Measurements from ENCODE around the gene PRR29. TPM values are rescaled to one million over a fixed set of nuclear protein-coding genes. Genes with fewer than 3 reads are reported as not detected.

Gene PRR29
- total RNA-seq, 1 experiment from 2014 or later: 0.85 TPM

DNA sequence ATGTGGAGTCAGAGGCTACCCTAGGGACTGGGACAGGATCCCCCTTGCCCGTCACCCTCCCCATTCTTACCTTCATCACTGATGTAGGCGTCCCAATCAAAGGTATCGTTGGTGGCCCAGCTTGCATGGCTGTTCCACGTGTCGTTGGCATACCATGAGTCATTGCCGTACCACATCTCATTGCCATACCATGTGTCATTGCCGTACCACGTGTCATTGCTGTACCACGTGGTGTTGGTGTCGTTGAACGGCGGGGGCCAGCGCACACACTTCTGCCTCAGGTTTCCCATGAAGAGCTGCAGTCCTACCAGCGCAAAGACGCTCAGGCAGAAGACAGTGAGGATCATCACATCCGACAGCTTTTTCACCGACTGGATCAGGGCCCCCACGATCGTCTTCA, 30.2 kb upstream of the PRR29 start (continued):
- TF ChIP-seq, protein P1, sequence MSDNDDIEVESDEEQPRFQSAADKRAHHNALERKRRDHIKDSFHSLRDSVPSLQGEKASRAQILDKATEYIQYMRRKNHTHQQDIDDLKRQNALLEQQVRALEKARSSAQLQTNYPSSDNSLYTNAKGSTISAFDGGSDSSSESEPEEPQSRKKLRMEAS (CRISPR knock-in tag; IDR thresholded peaks at IDR 0.05): no peak
- TF ChIP-seq, protein P2, sequence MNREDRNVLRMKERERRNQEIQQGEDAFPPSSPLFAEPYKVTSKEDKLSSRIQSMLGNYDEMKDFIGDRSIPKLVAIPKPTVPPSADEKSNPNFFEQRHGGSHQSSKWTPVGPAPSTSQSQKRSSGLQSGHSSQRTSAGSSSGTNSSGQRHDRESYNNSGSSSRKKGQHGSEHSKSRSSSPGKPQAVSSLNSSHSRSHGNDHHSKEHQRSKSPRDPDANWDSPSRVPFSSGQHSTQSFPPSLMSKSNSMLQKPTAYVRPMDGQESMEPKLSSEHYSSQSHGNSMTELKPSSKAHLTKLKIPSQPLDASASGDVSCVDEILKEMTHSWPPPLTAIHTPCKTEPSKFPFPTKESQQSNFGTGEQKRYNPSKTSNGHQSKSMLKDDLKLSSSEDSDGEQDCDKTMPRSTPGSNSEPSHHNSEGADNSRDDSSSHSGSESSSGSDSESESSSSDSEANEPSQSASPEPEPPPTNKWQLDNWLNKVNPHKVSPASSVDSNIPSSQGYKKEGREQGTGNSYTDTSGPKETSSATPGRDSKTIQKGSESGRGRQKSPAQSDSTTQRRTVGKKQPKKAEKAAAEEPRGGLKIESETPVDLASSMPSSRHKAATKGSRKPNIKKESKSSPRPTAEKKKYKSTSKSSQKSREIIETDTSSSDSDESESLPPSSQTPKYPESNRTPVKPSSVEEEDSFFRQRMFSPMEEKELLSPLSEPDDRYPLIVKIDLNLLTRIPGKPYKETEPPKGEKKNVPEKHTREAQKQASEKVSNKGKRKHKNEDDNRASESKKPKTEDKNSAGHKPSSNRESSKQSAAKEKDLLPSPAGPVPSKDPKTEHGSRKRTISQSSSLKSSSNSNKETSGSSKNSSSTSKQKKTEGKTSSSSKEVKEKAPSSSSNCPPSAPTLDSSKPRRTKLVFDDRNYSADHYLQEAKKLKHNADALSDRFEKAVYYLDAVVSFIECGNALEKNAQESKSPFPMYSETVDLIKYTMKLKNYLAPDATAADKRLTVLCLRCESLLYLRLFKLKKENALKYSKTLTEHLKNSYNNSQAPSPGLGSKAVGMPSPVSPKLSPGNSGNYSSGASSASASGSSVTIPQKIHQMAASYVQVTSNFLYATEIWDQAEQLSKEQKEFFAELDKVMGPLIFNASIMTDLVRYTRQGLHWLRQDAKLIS (CRISPR knock-in tag; IDR thresholded peaks at IDR 0.05; ENCODE audit: borderline replicate concordance): no peak
- TF ChIP-seq NR1H2 (CRISPR knock-in tag; IDR thresholded peaks at IDR 0.05): no peak
- no peak for TF ChIP-seq GTF2I (CRISPR knock-in tag; conservative IDR thresholded peaks at IDR 0.05)
- TF ChIP-seq ZNF121 (CRISPR knock-in tag; IDR thresholded peaks at IDR 0.05): no peak

DNA sequence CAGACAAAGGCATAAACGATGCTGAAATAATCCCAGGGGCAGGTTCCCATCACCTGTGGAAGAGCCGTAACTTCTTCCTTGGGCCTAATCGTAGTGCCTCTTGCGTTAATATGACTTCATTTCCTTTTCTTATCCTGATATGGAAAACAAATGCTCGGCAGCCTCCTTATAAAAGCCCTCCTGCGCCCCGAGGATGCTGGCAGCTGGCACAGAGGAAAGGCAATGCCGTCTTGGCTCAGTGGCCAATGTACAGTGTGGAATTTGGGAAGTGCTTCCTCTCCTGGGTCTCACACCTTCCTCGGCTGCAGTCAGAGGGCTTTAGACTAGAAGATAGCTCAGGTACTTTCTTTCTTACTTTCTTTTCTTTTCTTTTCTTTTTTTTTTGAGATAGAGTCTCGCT, 28.9 kb upstream of the PRR29 start:
- Mint-ChIP-seq H3K4me3 (no peak overlapping the region), H3K27me3 (ENCODE audit: low read depth) (no peaks in the 10 kb centered on the region; the same call in 1 of the 2 replicates), H3K36me3 (no peaks in the 10 kb centered on the region), H3K9me3 (no peaks in the 10 kb centered on the region), H3K27ac (no peak overlapping the region), H3K4me1 (0 out of 2 replicates have a peak, but pooled peaks cover 1% of the 10 kb centered on the region)
- no peak for ATAC-seq
- DNase-seq (ENCODE audit: low spot score): no peak
- ChIA-PET POLR2A (no interaction called here), CTCF (interaction anchor here (1.5 to 2.9 kb wide), 5 partner anchors 19 to 58 kb away, joined by 3 to 11 read pairs (median 8); partner anchors contain the start of gene GH1)
- TF ChIP-seq, protein P3, sequence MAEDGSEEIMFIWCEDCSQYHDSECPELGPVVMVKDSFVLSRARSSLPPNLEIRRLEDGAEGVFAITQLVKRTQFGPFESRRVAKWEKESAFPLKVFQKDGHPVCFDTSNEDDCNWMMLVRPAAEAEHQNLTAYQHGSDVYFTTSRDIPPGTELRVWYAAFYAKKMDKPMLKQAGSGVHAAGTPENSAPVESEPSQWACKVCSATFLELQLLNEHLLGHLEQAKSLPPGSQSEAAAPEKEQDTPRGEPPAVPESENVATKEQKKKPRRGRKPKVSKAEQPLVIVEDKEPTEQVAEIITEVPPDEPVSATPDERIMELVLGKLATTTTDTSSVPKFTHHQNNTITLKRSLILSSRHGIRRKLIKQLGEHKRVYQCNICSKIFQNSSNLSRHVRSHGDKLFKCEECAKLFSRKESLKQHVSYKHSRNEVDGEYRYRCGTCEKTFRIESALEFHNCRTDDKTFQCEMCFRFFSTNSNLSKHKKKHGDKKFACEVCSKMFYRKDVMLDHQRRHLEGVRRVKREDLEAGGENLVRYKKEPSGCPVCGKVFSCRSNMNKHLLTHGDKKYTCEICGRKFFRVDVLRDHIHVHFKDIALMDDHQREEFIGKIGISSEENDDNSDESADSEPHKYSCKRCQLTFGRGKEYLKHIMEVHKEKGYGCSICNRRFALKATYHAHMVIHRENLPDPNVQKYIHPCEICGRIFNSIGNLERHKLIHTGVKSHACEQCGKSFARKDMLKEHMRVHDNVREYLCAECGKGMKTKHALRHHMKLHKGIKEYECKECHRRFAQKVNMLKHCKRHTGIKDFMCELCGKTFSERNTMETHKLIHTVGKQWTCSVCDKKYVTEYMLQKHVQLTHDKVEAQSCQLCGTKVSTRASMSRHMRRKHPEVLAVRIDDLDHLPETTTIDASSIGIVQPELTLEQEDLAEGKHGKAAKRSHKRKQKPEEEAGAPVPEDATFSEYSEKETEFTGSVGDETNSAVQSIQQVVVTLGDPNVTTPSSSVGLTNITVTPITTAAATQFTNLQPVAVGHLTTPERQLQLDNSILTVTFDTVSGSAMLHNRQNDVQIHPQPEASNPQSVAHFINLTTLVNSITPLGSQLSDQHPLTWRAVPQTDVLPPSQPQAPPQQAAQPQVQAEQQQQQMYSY (CRISPR knock-in tag; IDR thresholded peaks at IDR 0.05): no peak
- no peak for TF ChIP-seq EMX1 (CRISPR knock-in tag; IDR thresholded peaks at IDR 0.05)
- TF ChIP-seq, protein P4, sequence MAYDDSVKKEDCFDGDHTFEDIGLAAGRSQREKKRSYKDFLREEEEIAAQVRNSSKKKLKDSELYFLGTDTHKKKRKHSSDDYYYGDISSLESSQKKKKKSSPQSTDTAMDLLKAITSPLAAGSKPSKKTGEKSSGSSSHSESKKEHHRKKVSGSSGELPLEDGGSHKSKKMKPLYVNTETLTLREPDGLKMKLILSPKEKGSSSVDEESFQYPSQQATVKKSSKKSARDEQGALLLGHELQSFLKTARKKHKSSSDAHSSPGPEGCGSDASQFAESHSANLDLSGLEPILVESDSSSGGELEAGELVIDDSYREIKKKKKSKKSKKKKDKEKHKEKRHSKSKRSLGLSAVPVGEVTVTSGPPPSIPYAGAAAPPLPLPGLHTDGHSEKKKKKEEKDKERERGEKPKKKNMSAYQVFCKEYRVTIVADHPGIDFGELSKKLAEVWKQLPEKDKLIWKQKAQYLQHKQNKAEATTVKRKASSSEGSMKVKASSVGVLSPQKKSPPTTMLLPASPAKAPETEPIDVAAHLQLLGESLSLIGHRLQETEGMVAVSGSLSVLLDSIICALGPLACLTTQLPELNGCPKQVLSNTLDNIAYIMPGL (CRISPR knock-in tag; IDR thresholded peaks at IDR 0.05): no peak
- TF ChIP-seq, protein P5, sequence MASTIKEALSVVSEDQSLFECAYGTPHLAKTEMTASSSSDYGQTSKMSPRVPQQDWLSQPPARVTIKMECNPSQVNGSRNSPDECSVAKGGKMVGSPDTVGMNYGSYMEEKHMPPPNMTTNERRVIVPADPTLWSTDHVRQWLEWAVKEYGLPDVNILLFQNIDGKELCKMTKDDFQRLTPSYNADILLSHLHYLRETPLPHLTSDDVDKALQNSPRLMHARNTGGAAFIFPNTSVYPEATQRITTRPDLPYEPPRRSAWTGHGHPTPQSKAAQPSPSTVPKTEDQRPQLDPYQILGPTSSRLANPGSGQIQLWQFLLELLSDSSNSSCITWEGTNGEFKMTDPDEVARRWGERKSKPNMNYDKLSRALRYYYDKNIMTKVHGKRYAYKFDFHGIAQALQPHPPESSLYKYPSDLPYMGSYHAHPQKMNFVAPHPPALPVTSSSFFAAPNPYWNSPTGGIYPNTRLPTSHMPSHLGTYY (CRISPR knock-in tag; IDR thresholded peaks at IDR 0.05): no peak
- TF ChIP-seq JUN (CRISPR knock-in tag; IDR thresholded peaks at IDR 0.05): no peak
- no peak for TF ChIP-seq FOXJ3 (CRISPR knock-in tag; IDR thresholded peaks at IDR 0.05; ENCODE audit: borderline replicate concordance)
- TF ChIP-seq, protein P6, sequence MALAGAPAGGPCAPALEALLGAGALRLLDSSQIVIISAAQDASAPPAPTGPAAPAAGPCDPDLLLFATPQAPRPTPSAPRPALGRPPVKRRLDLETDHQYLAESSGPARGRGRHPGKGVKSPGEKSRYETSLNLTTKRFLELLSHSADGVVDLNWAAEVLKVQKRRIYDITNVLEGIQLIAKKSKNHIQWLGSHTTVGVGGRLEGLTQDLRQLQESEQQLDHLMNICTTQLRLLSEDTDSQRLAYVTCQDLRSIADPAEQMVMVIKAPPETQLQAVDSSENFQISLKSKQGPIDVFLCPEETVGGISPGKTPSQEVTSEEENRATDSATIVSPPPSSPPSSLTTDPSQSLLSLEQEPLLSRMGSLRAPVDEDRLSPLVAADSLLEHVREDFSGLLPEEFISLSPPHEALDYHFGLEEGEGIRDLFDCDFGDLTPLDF (CRISPR knock-in tag; IDR thresholded peaks at IDR 0.05): no peak

All from WTC11 (cell line).